GM19351 (cell line): ENCODE measurements around the gene NKD2.
"Not testable (repeated sequence)": the region's sequence is repeated elsewhere in the genome, so short reads cannot be mapped to it uniquely, and the experiment has no call there.

ENCODE experiments used
- ATAC-seq: cut with Tn5 transposase; IDR thresholded peaks from one replicate; pipeline ENCODE4 v1.9.1; 2021; ENCODE audit warnings: mild to moderate bottlenecking, moderate library complexity; ENCODE audit not compliant: unreplicated experiment

Gene NKD2

DNA sequence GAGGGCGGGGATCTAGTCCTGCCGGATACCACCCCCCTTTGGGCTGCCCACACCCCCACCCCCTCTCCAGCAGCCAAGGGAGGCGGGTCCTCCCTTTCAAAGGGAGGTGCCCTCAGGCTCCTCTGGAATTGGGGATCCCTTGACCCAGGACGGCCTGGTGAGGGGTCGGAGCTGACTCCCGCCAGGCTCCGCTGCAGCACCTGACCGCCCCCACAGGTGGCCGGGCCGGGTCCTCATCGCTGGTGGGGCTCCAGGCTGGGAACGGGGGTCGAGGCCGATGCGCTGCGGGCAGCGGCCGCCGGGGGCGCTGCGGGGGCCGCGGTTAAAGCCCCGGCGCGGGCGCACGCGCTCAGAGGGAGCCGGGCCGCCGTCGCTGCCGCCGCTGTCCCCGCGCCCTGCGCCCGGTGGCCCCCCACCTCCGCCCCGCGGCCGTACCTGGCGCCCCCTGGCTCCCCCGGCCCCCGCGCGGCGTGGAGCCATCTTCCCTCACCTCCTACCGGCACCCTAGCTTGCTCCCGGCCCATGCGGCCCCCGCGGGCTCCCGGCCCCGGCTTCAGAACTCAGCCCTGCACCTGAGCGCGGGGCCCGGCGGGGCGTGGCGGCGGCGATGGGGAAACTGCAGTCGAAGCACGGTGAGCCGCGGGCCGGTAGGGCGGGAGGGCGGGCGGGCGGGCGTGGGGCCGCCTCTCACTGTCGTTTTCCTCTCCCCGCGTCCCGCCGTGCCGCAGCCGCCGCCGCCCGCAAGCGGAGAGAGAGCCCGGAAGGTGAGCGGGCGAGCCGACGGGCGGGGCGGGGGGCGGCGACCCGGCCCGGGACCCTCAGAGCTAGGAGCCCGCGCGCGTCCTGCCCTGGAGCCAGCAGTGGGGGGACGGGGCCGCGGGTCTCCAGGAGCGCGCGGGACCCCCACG lies at the start of gene NKD2:
Gene NKD2 (plus strand): TSS at position 352 of the 908 bp plus-strand sequence. CDS start 256 bp downstream, at position 608.
- ATAC-seq, result no peak

DNA sequence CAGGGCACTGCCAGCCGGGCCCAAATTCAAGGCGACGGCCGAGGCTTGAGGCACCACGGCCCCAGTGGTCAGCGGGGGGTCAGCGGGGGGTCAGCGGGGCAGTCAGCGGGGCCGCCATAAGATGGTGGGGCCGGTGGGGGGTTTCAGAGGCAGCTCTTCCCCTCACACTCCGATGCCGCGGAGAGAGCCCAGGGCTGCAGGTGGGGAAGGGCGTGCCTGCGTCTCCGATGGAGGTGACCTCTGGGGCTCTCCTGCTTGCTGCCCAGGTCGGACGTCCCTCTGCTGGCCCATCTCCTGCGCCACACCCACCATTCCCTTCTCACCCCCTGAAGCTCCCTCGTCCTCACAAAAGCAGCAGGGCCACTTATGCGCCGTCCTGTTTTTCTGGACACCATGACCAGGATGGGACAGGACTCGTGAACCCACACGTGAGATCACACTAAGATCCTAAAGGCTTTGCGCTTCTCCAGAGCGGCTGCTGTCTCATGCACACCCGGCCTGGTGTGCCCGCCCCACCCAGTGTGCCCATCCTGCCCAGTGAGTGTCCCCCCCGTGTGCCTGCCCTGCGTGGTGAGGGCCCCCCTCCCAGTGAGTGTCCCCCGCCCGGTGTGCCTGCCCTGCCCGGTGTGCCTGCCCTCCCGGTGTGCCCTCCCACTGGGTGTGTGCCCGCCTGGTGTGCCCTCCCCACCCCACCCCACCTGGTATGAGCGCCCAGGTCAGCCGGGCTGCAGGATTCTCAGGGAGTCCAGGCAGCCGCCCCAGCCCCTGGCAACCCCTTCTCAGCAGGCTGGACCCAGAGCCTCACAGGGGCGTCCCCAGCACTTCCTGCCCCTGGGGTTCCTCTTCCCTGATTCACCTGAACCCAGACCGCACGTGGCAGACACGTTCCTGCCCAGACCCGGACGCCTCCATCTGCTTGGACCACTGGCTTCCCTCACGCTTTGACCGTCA lies 48.7 kb upstream of the NKD2 start:
- no peak for ATAC-seq

GRCh38 chr5:960551-960950 lies 48.1 kb upstream of the NKD2 start:
- no peak for ATAC-seq

GRCh38 chr5:961002-961710 lies 47.4 kb upstream of the NKD2 start:
- no peak for ATAC-seq

DNA sequence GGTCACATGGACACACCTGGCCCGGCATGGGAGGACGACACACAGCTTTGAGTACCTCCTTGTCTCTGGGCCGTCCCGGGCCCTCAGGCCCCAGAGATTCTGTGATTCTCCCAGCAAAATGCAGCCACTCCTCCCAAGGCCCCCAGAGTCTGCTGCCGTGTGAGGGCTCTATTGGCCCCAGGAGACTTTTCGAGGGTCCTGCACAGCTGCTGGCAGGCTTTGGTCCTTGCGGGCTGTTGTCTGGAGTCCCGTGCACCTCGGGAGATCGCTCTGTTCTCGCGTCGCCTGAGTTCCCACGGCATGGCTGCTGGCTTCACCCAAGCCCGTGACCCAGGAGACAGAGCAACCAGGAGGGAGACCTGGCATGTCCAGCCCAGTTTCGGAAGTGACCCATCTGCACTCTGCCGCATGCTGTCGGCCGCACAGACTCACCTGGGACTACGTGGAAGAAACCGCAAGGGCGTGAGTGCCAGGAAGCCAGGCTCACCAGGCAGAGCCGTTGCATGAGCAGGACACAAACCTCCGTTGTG lies 46.8 kb upstream of the NKD2 start:
- no peak for ATAC-seq

GRCh38 chr5:962386-962785 lies 46.2 kb upstream of the NKD2 start:
- no peak for ATAC-seq

DNA sequence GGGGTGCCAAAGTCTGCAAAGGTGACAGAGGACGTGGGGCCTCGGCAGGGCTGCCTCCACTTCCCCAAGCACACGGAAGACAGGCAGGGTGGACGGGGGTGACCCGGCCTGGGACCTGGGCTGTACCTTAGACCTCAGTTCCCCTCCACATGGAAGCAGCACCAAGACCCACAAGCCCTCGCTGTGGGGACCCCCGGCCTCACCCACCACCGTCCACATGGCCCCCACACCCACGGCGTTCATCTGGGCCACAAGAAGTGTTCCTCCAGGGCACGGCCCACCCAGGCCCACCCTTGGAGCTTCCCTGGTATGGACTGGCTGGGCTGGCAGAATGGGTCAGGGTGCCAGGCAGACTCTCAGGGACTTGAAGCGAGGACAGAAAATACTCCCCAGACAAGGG lies 45.8 kb upstream of the NKD2 start:
- no peak for ATAC-seq

DNA sequence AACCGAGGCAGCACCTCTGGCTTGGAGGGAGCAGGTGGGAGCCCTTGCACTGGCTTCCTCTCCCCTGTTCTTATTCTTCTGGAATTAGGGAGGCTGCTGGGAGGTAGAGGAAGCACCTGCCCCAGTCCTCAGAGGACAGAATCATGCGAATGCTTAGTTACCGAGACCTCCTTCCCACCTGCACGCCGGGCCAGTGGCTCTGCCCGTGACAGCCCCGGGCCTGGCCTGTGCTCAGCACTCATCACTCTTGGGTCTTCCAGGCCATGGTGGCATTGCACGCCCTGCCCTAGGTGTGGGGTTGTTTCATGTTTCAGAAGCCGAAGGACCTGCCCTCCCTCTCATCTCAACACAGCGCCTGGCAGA lies 45.3 kb upstream of the NKD2 start:
- ATAC-seq, result no peak

GRCh38 chr5:963673-964531 lies 44.7 kb upstream of the NKD2 start:
- no peak for ATAC-seq

DNA sequence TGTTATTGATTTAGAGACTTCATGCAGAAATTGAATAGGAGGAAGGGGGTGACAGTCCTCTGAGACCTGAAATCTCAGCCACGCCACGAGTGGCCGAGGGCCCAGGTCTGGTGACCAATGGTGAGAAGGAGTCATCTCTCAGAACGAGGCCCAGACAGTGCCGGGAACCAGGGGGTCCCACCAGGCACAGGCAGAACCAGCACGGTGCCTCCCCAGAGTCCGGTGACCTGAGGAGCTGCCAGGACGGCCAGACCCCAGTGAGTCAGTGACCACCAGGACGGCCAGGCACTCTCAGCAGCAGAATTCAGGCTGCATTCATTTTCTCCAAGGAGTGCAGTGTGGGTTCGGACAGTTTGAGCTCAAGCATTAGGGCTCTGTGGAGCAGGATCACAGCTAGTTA lies 43.8 kb upstream of the NKD2 start:
- no peak for ATAC-seq

- ATAC-seq, result no peak
Observed at GRCh38 chr5:965604-966344, 42.8 kb upstream of the NKD2 start.

DNA sequence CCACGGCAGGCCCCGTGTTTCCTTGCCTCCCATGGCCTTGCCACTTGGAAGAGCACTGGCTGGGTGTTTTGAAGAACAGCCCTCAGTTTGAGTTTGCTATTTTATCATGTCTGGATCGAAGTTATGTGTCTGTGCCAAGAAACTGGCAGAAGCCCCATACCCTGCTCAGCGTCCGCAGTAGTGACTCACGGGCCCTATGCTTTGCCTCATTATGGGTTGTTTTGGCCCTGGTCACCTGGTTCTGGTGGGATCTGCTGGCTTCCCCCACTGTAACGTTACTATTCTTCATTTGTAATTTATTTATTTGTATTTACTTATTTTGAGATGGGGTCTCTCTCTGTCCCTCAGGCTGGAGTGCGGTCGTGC lies 42.3 kb upstream of the NKD2 start:
- ATAC-seq, result no peak

- no peak for ATAC-seq
Observed at GRCh38 chr5:966941-967340, 41.7 kb upstream of the NKD2 start.

DNA sequence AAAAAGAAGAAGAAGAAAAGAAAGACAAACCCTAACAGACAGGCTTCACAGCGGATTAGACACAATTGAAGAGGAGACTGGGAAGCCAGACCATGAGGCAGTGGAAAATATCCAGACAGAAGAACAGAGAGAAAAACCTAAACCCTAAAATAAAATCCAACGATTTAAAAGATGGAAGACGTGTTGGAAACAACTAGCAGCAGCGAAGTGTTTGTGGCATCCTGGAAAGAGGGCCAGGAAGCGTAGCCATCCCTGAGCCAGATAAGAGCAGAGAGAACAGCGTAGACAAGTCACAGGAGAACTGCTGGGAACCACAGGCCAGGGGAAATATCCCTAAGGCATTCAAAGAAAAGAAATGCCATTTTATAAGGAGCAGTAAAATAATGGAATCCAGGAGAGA lies 39.7 kb upstream of the NKD2 start:
- ATAC-seq, result no peak

- ATAC-seq, result no peak
Observed at GRCh38 chr5:969408-969839, 39.2 kb upstream of the NKD2 start.

DNA sequence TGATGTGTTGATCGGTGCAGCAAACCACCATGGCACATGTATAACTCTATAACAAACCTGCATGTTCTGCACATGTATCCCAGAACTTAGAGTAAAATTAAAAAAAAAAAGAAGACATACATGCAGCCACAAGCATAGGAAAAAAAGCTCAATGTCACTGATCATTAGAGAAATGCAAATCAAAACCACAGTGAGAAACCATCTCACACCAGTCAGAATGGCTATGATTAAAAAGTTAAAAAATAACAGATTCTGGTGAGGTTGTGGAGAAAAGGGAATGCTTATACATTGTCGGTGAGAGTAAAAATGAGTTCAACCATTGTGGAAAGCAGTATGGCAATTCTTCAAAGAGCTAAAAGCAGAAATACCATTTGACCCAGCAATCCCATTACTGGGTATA lies 36.0 kb upstream of the NKD2 start:
- not testable (repeated sequence) for ATAC-seq

- ATAC-seq, result no peak
Observed at GRCh38 chr5:976849-977751, 31.5 kb upstream of the NKD2 start.

DNA sequence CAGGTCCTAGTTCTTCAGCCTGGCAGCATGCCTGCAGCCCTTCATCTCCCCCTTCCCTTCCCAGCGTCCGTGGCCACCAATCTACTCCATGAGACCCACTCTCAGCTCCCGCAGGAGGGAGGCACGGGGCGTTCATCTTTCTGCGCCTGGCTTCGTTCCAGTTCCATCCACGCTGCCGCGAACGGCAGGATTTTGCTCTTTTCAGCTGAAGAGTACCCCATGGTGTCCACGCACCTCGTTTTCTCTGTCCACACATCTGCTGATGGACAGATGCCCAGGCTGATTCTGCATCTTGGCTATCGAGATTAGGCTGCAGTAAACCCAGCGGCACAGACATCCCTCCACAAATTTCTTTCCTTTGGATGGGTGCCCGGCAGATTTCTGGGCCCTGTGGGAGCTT lies 30.5 kb upstream of the NKD2 start:
- no peak for ATAC-seq
